ENCODE measurements around the gene LRRC61.
A peak's percentile ranks its signal among the peaks of the same experiment; 100 is the strongest.

Gene LRRC61

DNA sequence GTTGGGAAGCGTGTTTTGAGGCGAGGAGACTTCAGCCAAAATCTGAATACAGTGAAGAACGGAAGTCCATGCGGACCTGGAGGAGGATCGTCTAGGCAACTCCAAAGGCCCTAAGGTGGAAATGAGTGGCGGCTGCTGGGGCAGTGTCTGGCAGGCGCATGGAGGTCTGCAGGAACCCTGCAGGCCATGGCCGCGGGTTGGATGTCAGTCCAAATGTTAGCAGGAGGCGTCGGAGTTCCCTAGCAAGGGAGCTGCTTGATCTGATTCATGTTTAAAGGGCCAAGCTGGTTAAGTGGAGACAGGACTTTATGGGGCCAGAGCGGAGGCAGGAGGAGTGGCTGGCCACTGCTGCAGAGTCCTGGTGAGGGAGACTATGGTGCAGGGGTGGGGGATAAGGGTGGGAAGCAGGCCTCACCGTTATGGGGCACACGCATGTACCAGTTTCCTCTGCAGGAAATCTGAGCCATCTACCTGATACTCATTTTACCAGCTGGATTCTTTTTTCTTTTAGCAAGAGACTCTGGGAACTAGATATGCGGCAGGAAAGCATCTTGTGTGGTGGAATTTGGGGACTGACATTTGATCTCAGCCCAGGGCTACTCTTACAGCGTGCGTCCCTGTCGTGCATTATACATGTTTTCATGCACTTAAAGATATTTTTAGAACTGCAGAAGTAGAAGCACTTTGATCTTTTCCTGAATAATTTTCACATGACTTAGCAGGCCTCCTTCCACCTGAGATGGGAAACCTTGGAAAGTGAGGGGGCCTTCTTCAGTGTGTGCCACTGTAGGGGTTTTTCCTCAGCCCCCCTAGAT is 38.9 kb downstream of the LRRC61 start:
- no peak for DNase-seq (ENCODE audit: low read depth)
- H3K4me3 ChIP-seq (ENCODE audit: low read length) = no peak overlapping the region
- TF ChIP-seq, protein P1, sequence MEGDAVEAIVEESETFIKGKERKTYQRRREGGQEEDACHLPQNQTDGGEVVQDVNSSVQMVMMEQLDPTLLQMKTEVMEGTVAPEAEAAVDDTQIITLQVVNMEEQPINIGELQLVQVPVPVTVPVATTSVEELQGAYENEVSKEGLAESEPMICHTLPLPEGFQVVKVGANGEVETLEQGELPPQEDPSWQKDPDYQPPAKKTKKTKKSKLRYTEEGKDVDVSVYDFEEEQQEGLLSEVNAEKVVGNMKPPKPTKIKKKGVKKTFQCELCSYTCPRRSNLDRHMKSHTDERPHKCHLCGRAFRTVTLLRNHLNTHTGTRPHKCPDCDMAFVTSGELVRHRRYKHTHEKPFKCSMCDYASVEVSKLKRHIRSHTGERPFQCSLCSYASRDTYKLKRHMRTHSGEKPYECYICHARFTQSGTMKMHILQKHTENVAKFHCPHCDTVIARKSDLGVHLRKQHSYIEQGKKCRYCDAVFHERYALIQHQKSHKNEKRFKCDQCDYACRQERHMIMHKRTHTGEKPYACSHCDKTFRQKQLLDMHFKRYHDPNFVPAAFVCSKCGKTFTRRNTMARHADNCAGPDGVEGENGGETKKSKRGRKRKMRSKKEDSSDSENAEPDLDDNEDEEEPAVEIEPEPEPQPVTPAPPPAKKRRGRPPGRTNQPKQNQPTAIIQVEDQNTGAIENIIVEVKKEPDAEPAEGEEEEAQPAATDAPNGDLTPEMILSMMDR (IDR thresholded peaks at IDR 0.05; ENCODE audit: insufficient read depth, low read depth, low read length, missing control alignments) = no peak

DNA sequence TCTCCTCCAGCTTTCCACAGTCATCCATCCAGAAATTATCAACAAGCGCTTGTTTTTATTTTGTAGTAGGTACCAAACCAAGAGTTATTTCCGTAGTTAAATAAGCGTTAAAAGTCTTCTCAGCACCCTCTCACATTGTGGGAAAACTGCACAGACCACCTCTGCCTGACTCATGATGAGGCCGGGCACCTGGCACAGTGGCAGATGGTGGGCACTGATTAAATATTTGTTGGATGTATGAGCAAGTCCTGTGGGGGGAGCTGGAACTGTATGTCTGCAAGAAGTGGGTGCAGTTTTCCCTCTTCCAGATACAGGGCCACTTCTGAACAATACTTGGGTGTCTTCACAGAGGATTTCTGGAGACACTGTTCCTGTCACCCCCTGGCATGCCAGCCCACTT is 40.2 kb downstream of the LRRC61 start:
- TF ChIP-seq, protein P1 (IDR thresholded peaks at IDR 0.05; ENCODE audit: insufficient read depth, low read depth, low read length, missing control alignments) = no peak
- no peak overlapping the region for H3K4me3 ChIP-seq (ENCODE audit: low read length)
- DNase-seq (ENCODE audit: low read depth) = no peak

DNA sequence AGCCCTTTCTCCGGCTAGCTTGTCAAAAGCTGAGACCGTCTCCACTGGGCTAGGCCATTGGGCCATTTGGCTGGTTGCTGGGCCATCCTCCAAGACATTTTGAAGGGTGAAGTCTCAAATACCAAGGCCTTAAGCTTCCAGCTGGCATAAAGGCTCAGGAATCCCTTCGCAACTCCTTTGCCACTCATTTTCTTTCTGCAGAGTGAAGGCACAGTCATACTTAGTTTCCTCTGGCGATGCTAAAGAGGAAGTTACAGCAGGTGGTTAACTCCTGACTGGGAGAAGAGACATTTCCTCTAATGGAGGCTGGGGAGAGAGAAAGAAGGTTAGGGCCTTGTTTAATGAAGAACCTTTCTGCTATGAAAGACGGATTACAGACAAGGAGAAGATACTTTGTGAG is 40.7 kb downstream of the LRRC61 start:
- H3K4me3 ChIP-seq (ENCODE audit: low read length) = no peak overlapping the region
- DNase-seq (ENCODE audit: low read depth) = no peak

DNA sequence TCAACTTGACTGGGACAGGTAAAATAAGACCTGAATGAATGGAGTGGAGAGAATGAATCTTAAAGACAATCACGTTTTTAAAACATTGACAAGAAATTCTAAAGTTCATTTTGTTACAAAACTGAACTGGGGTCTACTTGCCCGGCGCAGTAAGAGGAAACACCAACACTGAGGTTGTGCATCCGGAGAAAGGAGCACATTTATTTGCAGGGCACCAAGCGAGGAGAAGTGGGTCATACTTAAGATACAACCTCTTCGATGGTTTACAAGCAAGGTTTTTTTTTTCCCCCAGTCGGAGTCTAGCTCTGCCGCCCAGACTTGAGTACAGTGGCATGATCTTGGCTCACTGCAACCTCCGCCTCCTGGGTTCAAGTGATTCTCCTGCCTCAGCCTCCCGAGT is 42.0 kb downstream of the LRRC61 start:
- H3K4me3 ChIP-seq (ENCODE audit: low read length) = no peak overlapping the region
- DNase-seq (ENCODE audit: low read depth) = no peak
- TF ChIP-seq, protein P1 (IDR thresholded peaks at IDR 0.05; ENCODE audit: insufficient read depth, low read depth, low read length, missing control alignments) = no peak

More for the DNA sequence above, 40.7 kb downstream of the LRRC61 start:
- TF ChIP-seq, protein P1 (IDR thresholded peaks at IDR 0.05; ENCODE audit: insufficient read depth, low read depth, low read length, missing control alignments) = no peak

DNA sequence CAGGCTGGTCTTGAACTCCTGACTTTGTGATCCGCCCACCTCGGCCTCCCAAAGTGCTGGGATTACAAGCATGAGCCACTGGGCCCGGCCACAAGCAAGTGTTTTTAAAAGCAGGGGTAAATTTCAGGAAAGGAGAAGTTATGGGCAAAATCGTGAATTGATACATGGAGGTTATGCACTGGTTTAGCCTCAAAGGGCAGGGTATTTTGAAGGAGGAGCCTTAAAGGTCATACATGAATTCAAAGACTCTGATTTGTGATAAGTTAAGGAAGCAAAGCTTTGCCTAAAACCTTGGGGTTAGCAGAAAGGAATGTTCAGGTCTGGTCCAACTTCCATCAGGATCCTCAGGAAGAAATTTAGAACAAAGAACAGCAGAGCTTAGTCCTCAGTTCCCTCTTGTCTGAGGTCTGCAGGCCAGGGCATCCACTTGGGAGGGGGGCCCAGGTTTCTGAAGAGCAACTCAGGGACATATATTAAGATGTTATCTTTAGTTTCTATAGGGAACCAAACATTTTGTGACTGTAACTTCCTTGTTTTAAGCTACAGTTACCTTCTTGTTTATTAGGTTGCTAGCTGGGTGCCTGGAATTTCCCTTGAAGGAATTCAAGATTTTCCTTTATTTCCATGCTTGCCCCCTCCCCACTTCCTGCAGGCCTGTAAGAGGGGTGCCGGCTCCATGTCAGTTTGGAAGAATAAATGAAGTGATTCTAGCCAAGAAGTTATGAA is 42.7 kb downstream of the LRRC61 start:
- no peak overlapping the region for H3K4me3 ChIP-seq (ENCODE audit: low read length)
- TF ChIP-seq, protein P1 (IDR thresholded peaks at IDR 0.05; ENCODE audit: insufficient read depth, low read depth, low read length, missing control alignments) = no peak
- no peak for DNase-seq (ENCODE audit: low read depth)

DNA sequence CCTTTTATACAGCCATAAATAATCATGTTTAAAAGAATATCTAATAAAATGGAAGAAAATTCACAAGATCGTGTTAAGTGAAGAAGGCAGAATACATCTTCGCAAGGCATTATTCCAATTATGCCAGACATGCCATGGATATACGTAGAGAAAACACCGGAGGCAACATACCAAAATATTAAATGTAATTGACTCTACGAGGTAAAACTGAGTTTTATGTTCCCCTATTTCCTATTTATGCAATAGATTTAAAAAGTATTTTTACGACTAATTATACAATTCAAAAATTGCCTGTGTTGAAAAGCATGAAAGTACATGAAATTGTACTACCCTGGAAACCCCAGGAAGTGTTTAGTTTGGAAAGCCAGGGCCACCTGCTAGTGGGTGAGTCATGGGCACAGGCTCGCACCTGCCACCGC is 44.5 kb downstream of the LRRC61 start:
- DNase-seq (ENCODE audit: low read depth) = peak; percentile 73
- H3K4me3 ChIP-seq (ENCODE audit: low read length) = peak overlapping the region; percentile 77
- TF ChIP-seq, protein P1 (IDR thresholded peaks at IDR 0.05; ENCODE audit: insufficient read depth, low read depth, low read length, missing control alignments) = no peak

All from epithelial cell of esophagus (primary cell).